ENCODE measurements around the gene TRAF3IP3.

GRCh38 chr1:209768354-209768774 is 12.5 kb downstream of the TRAF3IP3 start:
- TF ChIP-seq, protein P1, sequence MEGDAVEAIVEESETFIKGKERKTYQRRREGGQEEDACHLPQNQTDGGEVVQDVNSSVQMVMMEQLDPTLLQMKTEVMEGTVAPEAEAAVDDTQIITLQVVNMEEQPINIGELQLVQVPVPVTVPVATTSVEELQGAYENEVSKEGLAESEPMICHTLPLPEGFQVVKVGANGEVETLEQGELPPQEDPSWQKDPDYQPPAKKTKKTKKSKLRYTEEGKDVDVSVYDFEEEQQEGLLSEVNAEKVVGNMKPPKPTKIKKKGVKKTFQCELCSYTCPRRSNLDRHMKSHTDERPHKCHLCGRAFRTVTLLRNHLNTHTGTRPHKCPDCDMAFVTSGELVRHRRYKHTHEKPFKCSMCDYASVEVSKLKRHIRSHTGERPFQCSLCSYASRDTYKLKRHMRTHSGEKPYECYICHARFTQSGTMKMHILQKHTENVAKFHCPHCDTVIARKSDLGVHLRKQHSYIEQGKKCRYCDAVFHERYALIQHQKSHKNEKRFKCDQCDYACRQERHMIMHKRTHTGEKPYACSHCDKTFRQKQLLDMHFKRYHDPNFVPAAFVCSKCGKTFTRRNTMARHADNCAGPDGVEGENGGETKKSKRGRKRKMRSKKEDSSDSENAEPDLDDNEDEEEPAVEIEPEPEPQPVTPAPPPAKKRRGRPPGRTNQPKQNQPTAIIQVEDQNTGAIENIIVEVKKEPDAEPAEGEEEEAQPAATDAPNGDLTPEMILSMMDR (IDR thresholded peaks at IDR 0.05), result no peak
- no peak for TF ChIP-seq POLR2A (IDR thresholded peaks at IDR 0.05)
